Chondrocyte (in vitro differentiated cells): ENCODE data around the gene FMNL2. TPM values are rescaled to one million over a fixed set of nuclear protein-coding genes. Genes with fewer than 3 reads are reported as not detected.
"Not testable (repeated sequence)": the region's sequence is repeated elsewhere in the genome, so short reads cannot be mapped to it uniquely, and the experiment has no call there.

ENCODE experiments used
- DNase-seq: peaks from one replicate; pipeline ENCODE4 v3.0.0; 2021; ENCODE audit warnings: mixed read lengths, low spot score
- H3K27ac Mint-ChIP-seq: one replicate; pipeline ENCODE4 v1.8.0; 2021; ENCODE audit warnings: mild to moderate bottlenecking, moderate library complexity, mixed read lengths; ENCODE audit not compliant: unreplicated experiment
- H3K27me3 Mint-ChIP-seq: 2 replicates; pipeline ENCODE4 v1.8.0; 2021; ENCODE audit warnings: low read depth, mixed read lengths
- H3K36me3 Mint-ChIP-seq: 2 replicates; pipeline ENCODE4 v1.8.0; 2021; ENCODE audit warnings: low read depth, mixed read lengths
- H3K4me1 Mint-ChIP-seq: 2 replicates; pipeline ENCODE4 v1.8.0; 2021; ENCODE audit warnings: low read depth, mild to moderate bottlenecking, mixed read lengths
- H3K4me3 Mint-ChIP-seq: one replicate; pipeline ENCODE4 v1.8.0; 2021; ENCODE audit warnings: mild to moderate bottlenecking, moderate library complexity, mixed read lengths; ENCODE audit not compliant: unreplicated experiment
- H3K9me3 Mint-ChIP-seq: 2 replicates; pipeline ENCODE4 v1.8.0; 2021; ENCODE audit warnings: low read depth, mixed read lengths
- total RNA-seq: library from RNA; stranded (reverse); gene quantifications from 3 replicates; pipeline ENCODE4 v1.2.1, GENCODE V29; 2021
- TF ChIP-seq, protein P1 (sequence below): fragments of 200-600 bp; sonication (generic); IDR thresholded peaks from 2 replicates; pipeline ENCODE4 v1.5.0; 2021; ENCODE audit warnings: antibody characterized with exemption, mild to moderate bottlenecking, moderate library complexity

The FMNL2 gene
- total RNA-seq, 1 donor from 2014 or later = 33.9 TPM

DNA sequence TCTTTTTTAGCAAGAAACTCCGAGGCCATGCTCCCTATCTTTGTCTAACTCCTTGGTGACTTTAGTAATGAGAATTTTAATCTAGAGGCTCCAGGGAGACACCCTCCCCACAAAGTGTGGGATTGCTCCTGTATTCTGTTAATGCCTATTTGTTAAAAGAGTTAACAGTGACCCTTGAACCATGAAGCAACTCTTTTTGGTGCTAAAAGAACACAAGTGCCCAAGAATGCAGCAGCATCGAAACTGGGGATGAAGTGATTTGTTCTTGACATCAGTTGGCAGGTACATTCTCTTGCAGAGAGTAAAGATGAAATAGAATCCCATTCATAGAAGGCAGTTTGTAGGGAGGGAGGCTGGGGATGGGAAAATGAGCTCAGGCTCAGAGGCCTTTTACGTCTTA is 50.0 kb downstream of the FMNL2 start:
- Mint-ChIP-seq H3K36me3 (peaks cover 3% of the 10 kb centered on the region), H3K27me3 (no peaks in the 10 kb centered on the region), H3K9me3 (no peaks in the 10 kb centered on the region), H3K4me3 (no peak overlapping the region), H3K4me1 (peaks cover 25% of the 10 kb centered on the region), H3K27ac (no peak overlapping the region)
- TF ChIP-seq, protein P1, sequence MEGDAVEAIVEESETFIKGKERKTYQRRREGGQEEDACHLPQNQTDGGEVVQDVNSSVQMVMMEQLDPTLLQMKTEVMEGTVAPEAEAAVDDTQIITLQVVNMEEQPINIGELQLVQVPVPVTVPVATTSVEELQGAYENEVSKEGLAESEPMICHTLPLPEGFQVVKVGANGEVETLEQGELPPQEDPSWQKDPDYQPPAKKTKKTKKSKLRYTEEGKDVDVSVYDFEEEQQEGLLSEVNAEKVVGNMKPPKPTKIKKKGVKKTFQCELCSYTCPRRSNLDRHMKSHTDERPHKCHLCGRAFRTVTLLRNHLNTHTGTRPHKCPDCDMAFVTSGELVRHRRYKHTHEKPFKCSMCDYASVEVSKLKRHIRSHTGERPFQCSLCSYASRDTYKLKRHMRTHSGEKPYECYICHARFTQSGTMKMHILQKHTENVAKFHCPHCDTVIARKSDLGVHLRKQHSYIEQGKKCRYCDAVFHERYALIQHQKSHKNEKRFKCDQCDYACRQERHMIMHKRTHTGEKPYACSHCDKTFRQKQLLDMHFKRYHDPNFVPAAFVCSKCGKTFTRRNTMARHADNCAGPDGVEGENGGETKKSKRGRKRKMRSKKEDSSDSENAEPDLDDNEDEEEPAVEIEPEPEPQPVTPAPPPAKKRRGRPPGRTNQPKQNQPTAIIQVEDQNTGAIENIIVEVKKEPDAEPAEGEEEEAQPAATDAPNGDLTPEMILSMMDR = no peak
- no peak for DNase-seq

DNA sequence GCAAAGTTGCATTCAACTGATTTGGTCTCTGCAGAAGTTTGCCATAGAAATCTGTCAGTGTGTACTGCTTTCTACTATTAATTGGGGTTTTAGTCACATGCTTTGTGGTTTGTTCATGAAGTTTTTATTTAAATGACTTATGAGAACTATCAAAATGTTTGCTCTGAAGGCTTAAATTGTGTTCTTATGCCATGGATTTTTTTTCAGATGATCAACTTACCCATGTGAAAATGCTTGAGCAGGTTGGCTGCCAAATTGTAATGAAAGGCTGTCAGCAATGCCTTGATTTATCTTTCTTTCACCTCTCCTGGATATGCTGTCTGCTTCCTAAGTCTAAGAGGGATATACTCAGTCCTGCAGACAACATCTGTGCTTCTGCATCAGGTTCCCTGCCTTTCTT is 50.7 kb downstream of the FMNL2 start:
- Mint-ChIP-seq H3K4me1 (peaks cover 25% of the 10 kb centered on the region), H3K9me3 (no peaks in the 10 kb centered on the region), H3K4me3 (no peak overlapping the region), H3K27me3 (no peaks in the 10 kb centered on the region), H3K36me3 (peaks cover 3% of the 10 kb centered on the region), H3K27ac (no peak overlapping the region)
- no peak for DNase-seq
- TF ChIP-seq, protein P1 = no peak

DNA sequence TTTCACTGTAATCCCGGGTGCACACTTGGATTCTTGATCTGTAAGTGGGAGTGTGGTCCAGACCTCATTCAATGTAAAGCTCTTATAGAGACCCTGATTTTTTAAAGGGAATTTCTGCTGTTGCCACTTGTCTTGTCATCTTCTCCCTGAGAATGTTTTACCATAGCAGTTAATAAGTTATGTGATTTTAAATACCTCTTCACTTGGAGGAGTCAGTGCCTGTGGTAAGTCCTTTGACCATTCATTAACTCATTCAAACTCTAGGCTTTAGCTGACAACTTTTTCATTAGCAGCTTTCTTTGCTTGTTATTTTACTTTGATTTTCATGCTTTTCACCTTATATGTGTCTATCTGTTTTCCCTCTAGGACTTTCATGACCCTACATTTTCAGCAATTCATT is 51.3 kb downstream of the FMNL2 start:
- no peak for DNase-seq
- Mint-ChIP-seq H3K4me3 (no peak overlapping the region), H3K9me3 (no peaks in the 10 kb centered on the region), H3K4me1 (peaks cover 21% of the 10 kb centered on the region), H3K27ac (no peak overlapping the region), H3K36me3 (peaks cover 3% of the 10 kb centered on the region), H3K27me3 (no peaks in the 10 kb centered on the region)
- TF ChIP-seq, protein P1 = no peak

DNA sequence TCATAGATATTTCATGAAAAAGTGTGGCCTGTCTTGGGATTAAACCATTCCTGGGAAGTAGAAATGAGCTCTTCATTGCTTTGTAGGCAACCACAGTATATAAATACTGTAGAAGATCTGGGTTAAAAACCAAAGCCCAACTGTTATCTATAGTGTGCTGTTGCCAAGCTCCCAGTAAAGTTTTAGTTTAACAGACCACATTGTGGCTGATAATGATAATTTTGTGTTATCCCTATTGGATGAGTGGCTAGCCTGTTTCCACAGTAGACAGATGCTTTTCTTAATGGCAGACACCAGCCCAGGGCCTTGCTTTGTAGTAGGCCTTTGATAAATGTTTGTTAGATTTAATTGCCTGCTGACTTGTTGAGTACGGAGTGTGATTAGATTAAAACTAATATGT is 52.1 kb downstream of the FMNL2 start:
- no peaks in the 10 kb centered on the region for H3K27me3 Mint-ChIP-seq
- TF ChIP-seq, protein P1 = no peak
- no peak overlapping the region for H3K4me3 Mint-ChIP-seq
- peaks cover 3% of the 10 kb centered on the region for H3K36me3 Mint-ChIP-seq
- peaks cover 18% of the 10 kb centered on the region for H3K4me1 Mint-ChIP-seq
- no peaks in the 10 kb centered on the region for H3K9me3 Mint-ChIP-seq
- DNase-seq = no peak
- H3K27ac Mint-ChIP-seq = no peak overlapping the region

DNA sequence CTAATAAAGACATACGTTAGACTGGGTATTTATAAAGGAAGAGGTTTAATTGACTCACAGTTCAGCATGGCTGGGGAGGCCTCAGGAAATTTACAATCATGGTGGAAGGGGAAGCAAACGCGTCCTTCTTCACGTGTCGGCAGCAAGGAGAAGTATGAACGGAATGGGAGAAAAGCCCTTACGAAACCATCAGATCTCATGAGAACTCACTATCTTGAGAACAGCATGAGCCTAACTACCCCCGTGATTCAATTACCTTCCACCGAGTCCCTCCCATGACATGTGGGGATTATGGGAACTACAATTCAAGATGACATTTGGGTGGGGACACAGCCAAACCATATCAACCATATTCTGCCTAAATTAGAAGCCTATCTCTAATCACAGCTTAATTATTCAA is 53.3 kb downstream of the FMNL2 start:
- peaks cover 22% of the 10 kb centered on the region for H3K4me1 Mint-ChIP-seq
- H3K9me3 Mint-ChIP-seq, H3K27ac Mint-ChIP-seq, H3K36me3 Mint-ChIP-seq, H3K27me3 Mint-ChIP-seq, DNase-seq, H3K4me3 Mint-ChIP-seq: not testable (repeated sequence)

DNA sequence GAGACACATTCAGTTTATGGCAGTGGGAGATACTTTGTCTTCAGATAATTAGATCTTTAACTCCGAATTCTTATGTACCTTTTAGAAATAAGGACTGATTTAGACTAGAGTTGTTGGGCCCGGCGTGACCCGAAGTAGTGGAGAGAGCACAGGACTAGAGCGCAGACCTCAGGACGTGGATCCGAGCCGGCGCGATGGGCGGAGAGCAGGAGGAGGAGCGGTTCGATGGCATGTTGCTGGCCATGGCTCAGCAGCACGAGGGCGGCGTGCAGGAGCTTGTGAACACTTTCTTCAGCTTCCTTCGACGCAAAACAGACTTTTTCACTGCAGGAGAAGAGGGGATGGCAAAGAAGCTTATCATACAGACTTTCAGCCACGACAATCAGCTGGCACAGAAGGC is 54.5 kb downstream of the FMNL2 start:
- H3K27ac Mint-ChIP-seq = no peak overlapping the region
- TF ChIP-seq, protein P1 = no peak
- no peaks in the 10 kb centered on the region for H3K27me3 Mint-ChIP-seq
- no peaks in the 10 kb centered on the region for H3K9me3 Mint-ChIP-seq
- no peak for DNase-seq
- H3K36me3 Mint-ChIP-seq = peaks cover 3% of the 10 kb centered on the region
- peaks cover 26% of the 10 kb centered on the region for H3K4me1 Mint-ChIP-seq
- H3K4me3 Mint-ChIP-seq = no peak overlapping the region
